ENCODE measurements around the gene GNG2. TPM values are rescaled to one million over a fixed set of nuclear protein-coding genes. Genes with fewer than 3 reads are reported as not detected.
A peak's percentile ranks its signal among the peaks of the same experiment; 100 is the strongest.
"Not testable (repeated sequence)": the region's sequence is repeated elsewhere in the genome, so short reads cannot be mapped to it uniquely, and the experiment has no call there.

The GNG2 gene
- total and polyA plus RNA-seq, 2 experiments from 2014 or later: 3.3 to 4.5 TPM

- Histone ChIP-seq H3K36me3 (no peaks in the 10 kb centered on the region), H3K4me3 (no peak overlapping the region), H3K4me1 (ENCODE audit: low read depth) (no peaks in the 10 kb centered on the region), H3K27me3 (no peaks in the 10 kb centered on the region), H3K27ac (no peak overlapping the region), H3K9me3 (ENCODE audit: low read depth) (no peaks in the 10 kb centered on the region)
- TF ChIP-seq CTCF (IDR thresholded peaks at IDR 0.05; ENCODE audit: low read depth, low read length): no peak
- no peak for DNase-seq (ENCODE audit: low read depth in 1 of 2, low spot score in 1 of 2)
Observed at GRCh38 chr14:51901475-51902024, 41.1 kb downstream of the GNG2 start.

GRCh38 chr14:51905656-51906121, 45.3 kb downstream of the GNG2 start:
- H3K36me3 ChIP-seq; H3K9me3 ChIP-seq (ENCODE audit: low read depth); H3K4me1 ChIP-seq (ENCODE audit: low read depth); H3K4me3 ChIP-seq; H3K27me3 ChIP-seq; H3K27ac ChIP-seq: not testable (repeated sequence)
- DNase-seq (ENCODE audit: low read depth in 1 of 2, low spot score in 1 of 2): peak in 1 of 2 donors; percentile 79

- Histone ChIP-seq H3K9me3 (ENCODE audit: low read depth) (no peaks in the 10 kb centered on the region), H3K4me3 (no peak overlapping the region), H3K27ac (no peak overlapping the region), H3K36me3 (no peaks in the 10 kb centered on the region), H3K27me3 (no peaks in the 10 kb centered on the region), H3K4me1 (ENCODE audit: low read depth) (no peaks in the 10 kb centered on the region)
- TF ChIP-seq CTCF (IDR thresholded peaks at IDR 0.05; ENCODE audit: low read depth, low read length): no peak
- DNase-seq (ENCODE audit: low read depth in 1 of 2, low spot score in 1 of 2): no peak
Observed at GRCh38 chr14:51908086-51908485, 47.7 kb downstream of the GNG2 start.

- Histone ChIP-seq H3K9me3 (ENCODE audit: low read depth) (no peaks in the 10 kb centered on the region), H3K4me1 (ENCODE audit: low read depth) (peaks cover 6% of the 10 kb centered on the region), H3K27me3 (no peaks in the 10 kb centered on the region), H3K4me3 (no peak overlapping the region), H3K27ac (no peak overlapping the region), H3K36me3 (no peaks in the 10 kb centered on the region)
- no peak for TF ChIP-seq CTCF (IDR thresholded peaks at IDR 0.05; ENCODE audit: low read depth, low read length)
- no peak for DNase-seq (ENCODE audit: low read depth in 1 of 2, low spot score in 1 of 2)
Observed at GRCh38 chr14:51912112-51912786, 51.8 kb downstream of the GNG2 start.

- H3K9me3 ChIP-seq (ENCODE audit: low read depth): no peaks in the 10 kb centered on the region
- TF ChIP-seq CTCF (IDR thresholded peaks at IDR 0.05; ENCODE audit: low read depth, low read length): no peak
- H3K4me3 ChIP-seq: no peak overlapping the region
- peaks cover 6% of the 10 kb centered on the region for H3K4me1 ChIP-seq (ENCODE audit: low read depth)
- no peak overlapping the region for H3K27ac ChIP-seq
- no peaks in the 10 kb centered on the region for H3K27me3 ChIP-seq
- DNase-seq (ENCODE audit: low read depth in 1 of 2, low spot score in 1 of 2): no peak
- H3K36me3 ChIP-seq: no peaks in the 10 kb centered on the region
Observed at GRCh38 chr14:51914310-51914709, 53.9 kb downstream of the GNG2 start.

GRCh38 chr14:51917193-51917592, 56.8 kb downstream of the GNG2 start:
- no peaks in the 10 kb centered on the region for H3K27me3 ChIP-seq
- no peak overlapping the region for H3K4me3 ChIP-seq
- no peak overlapping the region for H3K27ac ChIP-seq
- peaks cover 6% of the 10 kb centered on the region for H3K4me1 ChIP-seq (ENCODE audit: low read depth)
- TF ChIP-seq CTCF (IDR thresholded peaks at IDR 0.05; ENCODE audit: low read depth, low read length): no peak
- DNase-seq (ENCODE audit: low read depth in 1 of 2, low spot score in 1 of 2): no peak
- H3K36me3 ChIP-seq: no peaks in the 10 kb centered on the region
- H3K9me3 ChIP-seq (ENCODE audit: low read depth): no peaks in the 10 kb centered on the region
